Cardiac septum (tissue), 1 donor: ENCODE data around the gene SULT2B1. TPM values are rescaled to one million over a fixed set of nuclear protein-coding genes. Genes with fewer than 3 reads are reported as not detected.
"Not testable (repeated sequence)": the region's sequence is repeated elsewhere in the genome, so short reads cannot be mapped to it uniquely, and the experiment has no call there.

Experiments used
- DNase-seq: peaks from one replicate; pipeline ENCODE4 v3.0.0-alpha.2; 2020; ENCODE audit warnings: low spot score
- intact Hi-C: fragments of 100-400 bp; cut with DNase I; formaldehyde crosslinking; loops from one replicate; pipeline ENCODE4 v1.14.0; 2022
- total RNA-seq: library from RNA; stranded (reverse); fragmentation: NEBNext Ultra II Directional; extraction: Animal tissue kit (Norgen Biotek cat#: 25700); gene quantifications from one replicate; pipeline ENCODE4 v1.2.1, GENCODE V29; 2021
- donor health status: DM: no; HTN: no; CAD: no.

The SULT2B1 gene
- total RNA-seq, 1 donor from 2014 or later, result 0.19 TPM

DNA sequence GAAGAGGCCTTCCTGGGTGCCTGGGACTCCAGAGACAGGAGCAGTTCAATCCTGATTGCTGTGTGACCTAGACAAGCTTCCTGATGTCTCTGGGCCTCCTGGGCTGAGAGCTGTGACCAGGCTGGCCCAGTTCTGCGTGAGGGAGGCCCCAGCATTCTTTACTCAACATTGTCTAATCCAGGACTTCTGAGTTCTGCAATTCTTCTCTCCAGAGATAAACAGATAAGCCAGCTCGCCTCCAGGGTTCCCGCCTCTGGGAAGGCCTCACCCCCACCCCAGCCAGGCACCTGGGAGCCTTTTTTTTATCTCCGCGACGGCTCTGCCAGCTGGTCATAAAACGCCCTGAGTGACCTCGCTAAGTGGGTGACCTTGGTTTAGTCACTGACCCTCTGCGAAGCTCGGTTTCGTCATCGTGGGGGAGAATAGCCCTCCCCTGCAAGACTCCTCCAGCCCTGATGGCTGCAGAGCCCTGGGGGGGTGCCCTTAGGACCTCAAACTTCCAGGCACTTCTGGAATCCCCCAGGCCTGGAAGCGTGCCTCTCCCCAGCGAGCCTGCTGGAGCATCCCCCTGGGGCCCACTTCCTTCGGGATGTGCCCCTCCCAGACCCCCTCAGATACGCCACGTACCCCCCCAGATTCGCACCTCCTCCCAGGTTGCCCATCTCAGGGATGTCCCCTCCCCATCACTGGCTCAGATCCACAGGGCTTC is 1.9 kb downstream of the SULT2B1 start:
- intact Hi-C loops, result no loop called here
- DNase-seq, result no peak

DNA sequence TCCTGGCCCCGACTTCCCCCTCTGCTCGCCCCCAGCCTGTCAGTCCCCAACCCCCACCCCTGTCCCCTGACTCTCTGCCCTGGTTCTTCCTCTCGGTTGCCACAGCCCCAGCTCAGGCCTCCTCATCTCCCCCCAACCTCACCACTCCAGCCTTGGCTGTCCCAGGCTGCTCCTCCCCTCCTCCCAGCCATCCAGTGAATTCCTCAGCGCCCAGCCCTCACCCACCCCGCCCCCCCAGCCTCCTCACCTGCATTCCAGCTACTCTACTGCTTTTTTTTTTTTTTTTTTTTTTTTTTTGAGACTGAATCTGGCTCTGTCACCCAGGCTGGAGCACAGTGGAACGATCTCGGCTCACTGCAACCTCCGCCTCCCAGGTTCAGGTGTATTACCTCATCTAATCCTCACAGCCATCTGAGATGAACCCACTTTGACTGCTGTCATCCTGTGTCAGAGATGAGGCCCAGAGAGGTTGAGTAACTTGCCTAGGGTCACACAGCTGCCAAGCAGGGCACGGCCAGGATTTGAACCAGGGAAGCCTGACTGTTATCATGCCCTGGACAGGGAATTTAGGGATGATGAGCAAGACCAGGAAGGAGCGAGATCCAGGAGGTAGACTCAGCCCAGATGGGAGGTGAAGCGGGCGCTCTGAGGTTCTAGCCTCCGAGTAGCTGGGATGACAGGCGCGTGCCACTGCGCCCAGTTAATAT is 2.6 kb downstream of the SULT2B1 start:
- intact Hi-C loops, result no loop called here
- no peak for DNase-seq

DNA sequence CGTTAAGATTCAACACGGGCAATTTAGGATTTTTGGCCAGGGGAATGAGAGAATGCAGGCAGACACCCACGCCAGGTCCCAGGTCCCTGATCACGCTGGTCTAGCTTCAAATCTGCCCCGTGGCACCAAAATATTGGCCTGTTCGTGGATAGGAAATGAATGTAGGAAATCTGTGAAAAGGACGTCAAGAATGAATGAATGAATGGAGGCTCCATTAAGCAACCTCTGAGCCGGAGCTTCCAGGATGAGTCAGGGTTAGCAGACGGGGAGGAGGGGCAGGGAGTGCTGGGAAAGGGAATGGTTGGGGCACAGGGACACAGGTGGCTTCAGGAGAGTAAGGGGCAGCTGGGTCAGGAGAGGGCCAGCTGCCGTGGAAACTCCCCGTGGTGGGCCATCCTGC is 4.2 kb downstream of the SULT2B1 start:
- intact Hi-C loops, result no loop called here
- DNase-seq, result no peak

DNA sequence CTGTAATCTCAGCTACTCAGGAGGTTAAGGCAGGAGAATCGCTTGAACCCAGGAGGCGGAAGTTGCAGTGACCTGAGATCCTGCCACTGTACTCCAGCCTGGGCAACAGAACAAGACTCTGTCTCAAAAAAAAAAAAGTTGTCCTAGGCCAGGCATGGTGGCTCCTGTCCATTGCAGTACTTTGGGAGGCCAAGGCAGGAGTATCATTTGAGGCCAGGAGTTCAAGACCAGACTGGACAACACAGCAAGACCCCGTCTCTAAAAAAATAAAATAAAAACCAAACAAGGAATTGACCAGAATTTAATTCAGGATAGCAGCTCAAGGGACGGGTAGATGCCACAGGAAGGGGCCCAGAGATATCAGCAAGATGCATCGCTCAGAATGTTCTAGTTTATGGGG is 4.9 kb downstream of the SULT2B1 start:
- no peak for DNase-seq
- intact Hi-C loops, result no loop called here

DNA sequence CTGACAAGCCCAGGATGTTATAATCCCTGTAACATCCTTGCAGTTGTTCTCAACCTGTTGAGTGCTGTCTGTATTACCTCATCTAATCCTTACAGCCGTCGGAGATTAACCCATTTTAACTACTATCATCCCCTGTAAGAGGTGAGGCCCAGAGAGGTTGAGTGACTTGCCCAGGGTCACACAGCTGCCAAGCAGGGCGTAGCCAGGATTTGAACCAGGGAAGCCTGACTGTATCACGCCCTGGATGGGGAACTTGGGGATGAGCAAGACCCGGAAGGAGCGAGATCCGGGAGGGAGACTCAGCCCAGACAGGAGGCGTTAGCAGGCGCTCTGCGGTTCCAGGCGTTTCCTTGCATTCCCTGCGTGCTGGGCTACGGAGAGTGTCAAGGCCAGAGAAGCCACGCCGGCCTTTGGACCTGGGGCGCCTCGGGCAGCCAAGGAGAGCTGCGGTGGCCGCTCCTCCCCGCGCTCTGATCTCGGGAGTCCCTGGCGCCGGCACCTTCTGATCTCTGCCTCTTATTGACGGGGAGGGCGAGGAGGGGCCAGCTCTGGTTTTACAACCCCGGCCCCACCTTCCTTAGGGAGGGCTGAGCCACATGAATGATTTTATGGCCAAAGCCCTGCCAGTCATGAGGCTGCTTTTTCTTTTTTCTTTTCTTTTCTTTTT is 6.2 kb downstream of the SULT2B1 start:
- intact Hi-C loops, result no loop called here
- DNase-seq, result no peak

DNA sequence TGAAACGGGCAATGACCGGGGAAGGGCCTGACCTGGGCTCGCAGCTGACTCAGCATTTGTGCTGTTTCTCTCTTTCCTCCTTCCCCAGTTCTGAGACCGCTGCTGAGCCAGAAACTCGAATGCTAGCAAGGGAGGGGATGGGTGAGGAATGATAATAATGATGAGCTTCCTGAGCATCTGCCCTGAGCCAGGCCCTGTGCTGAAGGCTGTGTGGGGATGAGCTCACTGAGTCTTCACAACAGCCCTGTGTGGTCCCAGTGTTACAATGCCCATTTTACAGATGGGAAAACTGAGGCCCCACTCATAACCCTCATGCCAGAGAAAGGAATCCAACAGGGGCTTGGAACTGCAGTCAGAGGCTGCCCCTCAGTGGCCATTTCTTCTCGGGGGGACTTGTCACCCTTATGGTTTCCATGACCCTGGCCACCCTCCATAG is 8.1 kb downstream of the SULT2B1 start:
- intact Hi-C loops, result no loop called here
- no peak for DNase-seq

DNA sequence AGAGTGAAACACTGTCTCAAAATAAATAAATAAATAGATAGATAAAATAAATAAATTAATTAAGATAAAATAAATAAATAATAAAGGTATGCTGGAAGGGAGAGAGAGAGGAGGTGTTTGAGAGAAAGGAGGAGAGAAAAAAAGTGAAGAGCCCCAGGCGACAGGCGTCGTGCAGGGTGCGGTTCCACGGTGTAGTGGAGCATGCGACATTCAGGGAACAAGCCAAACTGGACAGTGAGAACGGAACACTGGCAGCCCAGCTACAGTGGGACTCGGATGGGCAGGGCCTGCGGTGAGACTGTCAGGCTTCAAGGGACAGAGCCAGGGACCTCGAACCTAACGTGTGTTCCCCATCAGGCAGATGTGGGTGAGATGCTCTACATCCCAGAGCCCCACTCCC is 9.4 kb downstream of the SULT2B1 start:
- DNase-seq, result no peak
- intact Hi-C loops, result no loop called here

DNA sequence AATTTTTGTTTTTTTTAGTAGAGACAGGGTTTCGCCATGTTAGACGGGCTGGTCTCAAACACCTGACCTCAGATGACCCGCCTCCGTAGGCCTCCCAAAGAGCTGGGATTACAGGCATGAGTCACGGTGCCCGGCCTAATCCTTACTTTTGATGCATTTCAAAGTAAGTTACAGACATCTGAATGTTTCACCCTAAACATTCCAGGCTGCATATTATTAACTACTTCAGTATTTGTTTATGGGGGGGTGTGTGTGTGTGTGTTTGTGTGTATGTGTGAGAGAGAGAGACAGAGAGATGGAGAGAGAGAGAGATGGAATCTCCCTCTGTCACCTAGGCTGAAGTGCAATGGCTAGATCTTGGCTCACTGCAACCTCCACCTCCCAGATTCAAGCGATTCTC is 13.1 kb downstream of the SULT2B1 start:
- intact Hi-C loops, result no loop called here
- no peak for DNase-seq

DNA sequence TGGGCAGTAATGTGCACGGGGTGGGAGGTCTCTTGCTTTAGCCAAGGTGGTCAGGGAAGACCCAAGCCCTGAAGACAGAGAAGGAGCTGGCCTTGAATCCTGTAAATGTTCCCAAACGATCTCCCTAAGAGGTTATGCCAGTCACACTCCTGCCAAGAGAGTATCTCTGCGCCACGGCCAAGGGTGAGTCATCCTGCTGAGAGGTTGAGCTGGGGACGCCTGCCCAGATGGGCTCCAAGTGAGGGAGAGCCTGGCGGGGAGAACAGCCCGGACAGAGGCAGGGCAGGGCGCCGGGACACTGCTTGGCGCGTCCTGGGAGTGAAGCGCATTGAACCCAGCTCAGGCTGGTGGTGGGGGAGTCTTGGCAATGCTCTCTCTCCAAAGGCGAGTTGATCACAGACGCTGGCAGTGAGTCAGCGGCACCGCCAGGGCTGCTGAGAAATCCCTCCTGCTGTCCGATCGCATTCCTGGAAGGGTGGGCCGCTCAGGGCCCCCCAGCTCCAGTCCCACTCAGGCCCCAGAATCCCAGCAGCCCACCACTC is 16.4 kb downstream of the SULT2B1 start:
- peak; percentile 90 for DNase-seq
- intact Hi-C loops, result no loop called here

DNA sequence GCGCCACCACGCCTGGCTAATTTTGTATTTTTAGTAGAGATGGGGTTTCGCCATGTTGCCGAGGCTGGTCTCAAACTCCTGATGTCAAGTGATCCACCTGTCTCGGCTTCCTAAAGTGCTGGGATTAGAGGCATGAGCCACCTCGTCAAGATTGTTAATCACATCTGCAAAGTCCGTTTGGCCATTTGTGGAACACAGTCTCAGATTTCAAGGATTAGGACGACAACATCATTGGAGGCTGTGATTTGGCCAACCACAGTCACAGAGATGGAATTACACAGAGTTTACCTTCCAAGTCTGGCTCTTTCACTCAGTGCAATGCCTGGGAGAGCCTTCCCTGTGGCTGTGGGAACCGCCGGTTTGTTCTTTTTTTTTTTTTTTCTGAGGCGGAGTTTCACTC is 17.8 kb downstream of the SULT2B1 start:
- no peak for DNase-seq
- intact Hi-C loops, result no loop called here

DNA sequence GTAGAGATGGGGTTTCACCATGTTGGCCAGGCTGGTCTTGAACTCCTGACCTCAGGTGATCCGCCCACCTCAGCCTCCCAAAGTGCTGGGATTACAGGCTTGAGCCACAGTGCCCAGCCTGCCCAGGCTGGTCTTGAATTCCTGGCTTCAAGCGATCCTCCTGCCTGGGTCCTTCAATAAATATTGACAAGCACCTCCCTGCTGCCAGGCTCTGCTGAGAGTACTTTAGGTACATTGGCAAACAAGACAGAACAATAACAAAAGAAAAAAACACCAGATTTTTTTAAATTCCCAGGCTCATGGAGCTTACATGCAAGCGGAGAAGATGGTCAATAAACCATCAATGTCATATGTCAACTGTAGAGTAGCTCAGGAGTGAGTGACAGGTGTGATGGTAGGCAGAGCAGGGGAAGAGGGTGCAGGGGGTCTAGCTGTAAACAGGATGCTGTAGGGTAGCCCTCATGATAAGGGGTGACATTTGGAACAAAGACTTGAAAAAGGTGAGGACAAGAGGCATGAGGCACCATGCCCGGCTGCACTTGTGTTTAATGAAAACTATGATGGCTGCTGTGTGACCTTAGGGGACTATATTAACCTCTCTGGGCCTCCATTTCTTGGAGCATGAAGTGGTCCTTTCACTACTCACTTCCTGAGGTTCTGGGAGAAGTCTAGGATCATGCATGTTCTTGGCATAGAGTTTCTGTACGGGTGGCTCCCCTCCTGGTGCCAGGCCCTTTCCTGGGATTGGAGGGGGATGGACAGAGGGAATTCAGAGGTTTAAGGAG is 19.6 kb downstream of the SULT2B1 start:
- no peak for DNase-seq
- intact Hi-C loops, result no loop called here

DNA sequence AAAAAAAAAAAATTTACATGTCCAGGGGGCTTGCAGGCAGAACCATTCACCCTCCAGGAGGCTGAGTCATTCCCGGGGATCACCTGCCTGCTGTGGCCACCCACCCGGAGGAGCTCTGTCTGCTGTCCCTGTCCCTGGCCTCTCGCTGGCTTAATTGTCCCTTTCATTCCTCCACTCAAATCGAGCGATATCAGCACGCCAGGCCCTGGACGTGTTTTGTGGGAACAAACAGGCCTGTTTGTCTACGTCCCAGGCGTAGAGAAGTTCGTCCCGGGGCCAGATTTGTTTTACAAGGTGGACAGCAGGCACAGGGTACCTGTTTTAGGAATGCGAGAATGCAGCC is 21.2 kb downstream of the SULT2B1 start:
- DNase-seq, result no peak
- intact Hi-C loops, result no loop called here

DNA sequence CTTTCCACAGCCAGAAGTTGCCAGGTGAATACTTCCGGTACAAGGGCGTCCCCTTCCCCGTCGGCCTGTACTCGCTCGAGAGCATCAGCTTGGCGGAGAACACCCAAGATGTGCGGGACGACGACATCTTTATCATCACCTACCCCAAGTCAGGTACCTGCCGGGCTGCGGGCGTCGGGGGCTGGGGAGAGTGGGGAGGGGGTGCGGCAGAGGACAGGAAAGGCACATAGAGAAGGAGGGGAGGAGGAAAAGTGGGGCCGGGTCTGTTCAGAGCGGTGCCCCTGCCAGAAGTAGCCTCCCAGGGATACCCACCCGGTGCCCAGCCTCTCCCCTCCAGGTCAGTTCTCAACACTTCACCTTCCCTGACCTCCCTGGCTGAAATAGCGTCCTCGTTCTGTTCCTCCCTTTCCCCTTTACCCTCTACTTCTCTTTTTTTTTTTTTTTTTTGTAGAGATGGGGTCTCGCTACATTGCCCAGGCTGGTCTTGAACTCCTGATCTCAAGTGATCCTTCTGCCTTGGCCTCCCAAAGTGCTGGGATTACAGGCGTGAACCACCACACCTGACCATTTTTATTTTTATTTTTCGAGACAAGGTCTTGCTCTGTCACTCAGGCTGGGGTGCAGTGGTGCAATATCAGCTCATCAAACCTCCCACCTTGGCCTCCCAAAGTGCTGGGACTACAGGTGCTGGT is 24.1 kb downstream of the SULT2B1 start:
- intact Hi-C loops, result no loop called here
- DNase-seq, result no peak

DNA sequence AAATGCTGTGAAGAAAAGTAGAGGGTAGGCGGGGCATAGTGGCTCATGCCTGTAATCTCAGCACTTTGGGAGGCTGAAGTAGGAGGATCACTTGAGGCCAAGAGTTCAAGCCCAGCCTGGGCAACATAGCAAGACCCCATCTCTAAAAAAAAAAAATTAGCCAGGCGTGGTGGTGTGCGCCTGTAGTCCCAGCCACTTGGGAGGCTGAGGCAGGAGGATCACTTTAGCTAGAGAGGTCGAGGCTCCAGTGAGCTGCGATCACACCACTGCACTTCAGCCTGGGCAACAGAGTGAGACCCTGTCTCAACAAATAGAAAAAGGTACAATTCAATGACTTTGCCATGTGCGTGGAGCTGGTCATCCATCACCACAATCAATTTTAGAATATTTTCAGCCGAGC is 25.9 kb downstream of the SULT2B1 start:
- intact Hi-C loops, DNase-seq: not testable (repeated sequence)

DNA sequence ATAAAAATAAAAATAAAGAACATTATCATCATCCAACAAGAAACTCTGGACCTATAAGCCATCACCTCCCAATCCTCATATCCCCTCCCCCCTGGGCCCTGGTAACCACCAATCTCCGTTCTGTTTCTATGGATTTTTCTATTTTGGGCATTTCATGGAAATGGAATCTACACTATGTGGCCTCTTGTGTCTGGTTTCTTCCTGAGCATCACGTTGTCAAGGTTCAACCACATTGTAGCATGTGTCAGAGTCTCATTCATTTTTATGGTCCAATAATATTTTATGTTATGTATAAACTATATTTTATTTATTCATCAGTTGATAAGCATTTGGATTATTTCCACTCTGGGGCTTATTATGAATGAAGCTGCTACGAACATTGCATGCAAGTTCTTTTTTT is 26.9 kb downstream of the SULT2B1 start:
- no peak for DNase-seq
- intact Hi-C loops, result no loop called here

DNA sequence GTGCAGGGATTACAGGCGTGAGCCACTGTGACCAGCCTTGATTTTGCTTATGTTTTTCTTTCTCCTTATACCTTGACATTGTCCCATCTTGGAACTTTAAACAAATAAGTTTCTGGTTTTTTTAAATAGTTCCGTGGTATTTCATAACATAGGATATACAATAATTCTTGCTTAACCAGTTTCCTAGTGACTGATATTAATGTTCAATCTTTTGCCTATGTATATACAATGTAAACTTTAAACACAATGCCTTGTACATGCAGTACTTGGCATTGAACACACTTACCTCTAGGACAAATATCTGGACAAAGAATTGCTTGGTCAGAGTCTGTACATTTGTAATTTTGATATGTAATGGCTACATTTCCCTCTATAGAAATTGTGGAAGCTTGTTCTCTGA is 30.2 kb downstream of the SULT2B1 start:
- DNase-seq, result no peak
- intact Hi-C loops, result no loop called here

DNA sequence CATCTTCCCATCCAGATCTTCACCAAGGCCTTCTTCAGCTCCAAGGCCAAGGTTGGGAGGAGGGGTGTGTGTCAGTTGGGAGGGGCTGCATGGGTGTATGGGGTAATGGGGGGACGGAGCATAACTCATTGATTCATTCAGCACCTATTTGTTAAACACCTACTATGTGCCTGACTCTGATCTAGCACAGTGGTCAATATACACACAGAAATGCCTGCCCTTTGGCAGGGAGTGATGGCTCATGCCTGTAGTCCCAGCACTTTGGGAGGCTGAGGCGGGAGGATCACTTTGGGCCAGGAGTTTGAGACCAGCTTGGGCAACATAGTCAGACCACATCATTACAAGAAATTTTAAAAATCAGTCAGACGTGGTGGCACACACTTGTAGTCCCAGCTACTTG is 35.4 kb downstream of the SULT2B1 start:
- intact Hi-C loops, result loop anchor here (5.0 kb wide), 4 partner anchors 80 to 320 kb away; partner anchors contain the start of gene GRWD1
- no peak for DNase-seq

DNA sequence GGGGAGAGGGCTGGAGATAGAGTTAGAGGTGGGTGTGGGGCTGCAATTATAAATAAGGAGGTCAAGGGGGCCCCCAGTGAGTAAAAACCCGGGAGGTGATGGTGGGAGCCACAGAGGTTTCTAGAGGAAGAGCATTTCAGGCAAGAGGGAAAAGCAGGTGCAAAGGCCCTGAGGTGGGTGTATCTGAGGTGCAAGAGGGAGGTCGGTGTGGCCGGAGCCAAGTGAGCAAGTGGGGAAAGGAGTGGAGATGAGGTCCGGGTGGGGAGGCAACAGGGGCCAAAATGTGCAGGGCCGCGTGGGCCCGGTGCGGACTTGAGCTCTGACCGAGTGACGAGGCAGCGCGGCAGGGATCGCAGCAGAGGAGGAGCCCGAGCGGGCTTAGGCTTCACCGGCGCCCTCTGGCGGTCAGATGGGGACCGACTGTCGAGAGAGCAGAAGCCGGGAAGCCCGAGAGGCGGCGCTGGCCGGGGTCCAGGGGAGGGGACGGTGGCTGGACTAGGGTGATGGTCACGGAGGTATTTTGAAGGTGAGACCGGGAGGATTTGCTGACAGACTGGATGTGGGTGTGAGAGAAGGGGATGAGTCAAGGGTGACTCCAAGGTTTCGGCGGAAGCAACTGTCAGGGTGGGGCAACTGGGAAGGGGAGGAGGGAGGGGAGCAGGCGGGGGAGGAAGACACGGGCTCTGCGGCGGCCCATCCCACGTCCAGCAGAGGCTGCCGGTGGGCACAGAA is 36.9 kb downstream of the SULT2B1 start:
- peak; percentile 96 for DNase-seq
- intact Hi-C loops, result loop anchor here (5.0 kb wide), 4 partner anchors 82 to 322 kb away; partner anchors contain the start of gene GRWD1

DNA sequence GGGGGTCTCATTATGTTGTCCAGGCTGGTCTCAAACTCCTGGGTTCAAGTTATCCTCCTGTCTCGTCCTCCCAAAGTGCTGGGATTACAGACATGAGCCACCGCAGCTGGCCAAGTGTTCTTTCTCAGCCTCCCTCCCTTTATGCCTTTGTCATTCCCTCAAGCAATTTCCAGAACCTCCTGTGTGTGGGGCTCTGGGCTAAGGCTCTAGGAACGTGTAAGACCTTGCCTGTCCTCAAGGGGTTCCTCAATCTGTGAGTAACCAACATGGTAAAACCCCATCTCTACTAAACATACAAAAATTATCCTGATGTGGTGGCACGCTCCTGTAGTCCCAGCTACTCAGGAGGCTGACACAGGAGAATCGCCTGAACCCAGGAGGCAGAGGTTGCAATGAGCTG is 39.0 kb downstream of the SULT2B1 start:
- no peak for DNase-seq
- intact Hi-C loops, result no loop called here
